Measurements from ENCODE around the gene PLA2G2C.
A peak's percentile ranks its signal among the peaks of the same experiment; 100 is the strongest.

Gene PLA2G2C

GRCh38 chr1:20207546-20207945, 21.2 kb upstream of the PLA2G2C start:
- no peak for DNase-seq (ENCODE audit: low read depth)

- no peak for DNase-seq (ENCODE audit: low read depth)
These were observed 15.8 kb upstream of the PLA2G2C start for GRCh38 chr1:20202166-20202565.

- DNase-seq (ENCODE audit: low read depth), result no peak
These were observed 14.6 kb upstream of the PLA2G2C start for GRCh38 chr1:20200966-20201365.

GRCh38 chr1:20199840-20200239, 13.5 kb upstream of the PLA2G2C start:
- no peak for DNase-seq (ENCODE audit: low read depth)

GRCh38 chr1:20199403-20199802, 13.1 kb upstream of the PLA2G2C start:
- no peak for DNase-seq (ENCODE audit: low read depth)

GRCh38 chr1:20198918-20199317, 12.6 kb upstream of the PLA2G2C start:
- DNase-seq (ENCODE audit: low read depth), result no peak

- no peak for DNase-seq (ENCODE audit: low read depth)
These were observed 12.0 kb upstream of the PLA2G2C start for GRCh38 chr1:20198296-20198695.

- DNase-seq (ENCODE audit: low read depth), result no peak
These were observed 11.0 kb upstream of the PLA2G2C start for GRCh38 chr1:20197329-20197791.

- no peak for DNase-seq (ENCODE audit: low read depth)
These were observed 9.1 kb upstream of the PLA2G2C start for GRCh38 chr1:20195462-20195780.

GRCh38 chr1:20194757-20195461, 8.6 kb upstream of the PLA2G2C start:
- peak; percentile 6 for DNase-seq (ENCODE audit: low read depth)

GRCh38 chr1:20194224-20194623, 7.9 kb upstream of the PLA2G2C start:
- no peak for DNase-seq (ENCODE audit: low read depth)

- DNase-seq (ENCODE audit: low read depth), result no peak
These were observed 6.6 kb upstream of the PLA2G2C start for GRCh38 chr1:20192871-20193411.

- no peak for DNase-seq (ENCODE audit: low read depth)
These were observed 6.0 kb upstream of the PLA2G2C start for GRCh38 chr1:20192364-20192763.

GRCh38 chr1:20191266-20191825, 5.0 kb upstream of the PLA2G2C start:
- DNase-seq (ENCODE audit: low read depth), result no peak

GRCh38 chr1:20190256-20191160, 4.2 kb upstream of the PLA2G2C start:
- DNase-seq (ENCODE audit: low read depth), result no peak

- no peak for DNase-seq (ENCODE audit: low read depth)
These were observed 3.3 kb upstream of the PLA2G2C start for GRCh38 chr1:20189664-20190063.

GRCh38 chr1:20188455-20188817, 2.1 kb upstream of the PLA2G2C start:
- DNase-seq (ENCODE audit: low read depth), result no peak

GRCh38 chr1:20187813-20188454, 1.6 kb upstream of the PLA2G2C start:
- DNase-seq (ENCODE audit: low read depth), result no peak

GRCh38 chr1:20187103-20187812, 940 bp upstream of the PLA2G2C start:
- DNase-seq (ENCODE audit: low read depth), result no peak

- no peak for DNase-seq (ENCODE audit: low read depth)
These were observed 1.1 kb downstream of the PLA2G2C start for GRCh38 chr1:20184997-20185833.

GRCh38 chr1:20184481-20184900, 1.8 kb downstream of the PLA2G2C start:
- no peak for DNase-seq (ENCODE audit: low read depth)

Measured in fibroblast of the conjunctiva (primary cell).